T-helper 17 cell (primary cell): ENCODE results near the gene GPR146. TPM values are rescaled to one million over a fixed set of nuclear protein-coding genes. Genes with fewer than 3 reads are reported as not detected.

ENCODE experiments used
- ATAC-seq: fragments of 150-1000 bp; cut with Tn5 transposase; 2 replicates; pipeline ENCODE4 v1.10.0; 2021; ENCODE audit warnings: mild to moderate bottlenecking, moderate library complexity
- DNase-seq, 3 donors: peaks; one replicate each; pipeline versions ENCODE4 v3.0.0 to v3.0.0-alpha.2; 2020 to 2021
- H3K9me3 ChIP-seq: one replicate; pipeline ENCODE4 v1.7.0; 2013; ENCODE audit warnings: low read length, mild to moderate bottlenecking; ENCODE audit not compliant: control insufficient read depth, poor library complexity, severe bottlenecking
- H3K27ac Mint-ChIP-seq: one replicate; pipeline ENCODE4 v1.8.0; 2022; ENCODE audit warnings: mild to moderate bottlenecking, moderate library complexity, mixed read lengths
- H3K27me3 Mint-ChIP-seq: one replicate; pipeline ENCODE4 v1.8.0; 2022; ENCODE audit warnings: mixed read lengths
- H3K36me3 Mint-ChIP-seq: one replicate; pipeline ENCODE4 v1.8.0; 2022; ENCODE audit warnings: low read depth, mixed read lengths
- H3K4me1 Mint-ChIP-seq: one replicate; pipeline ENCODE4 v1.8.0; 2022; ENCODE audit warnings: mild to moderate bottlenecking, mixed read lengths
- H3K4me3 Mint-ChIP-seq: one replicate; pipeline ENCODE4 v1.8.0; 2022; ENCODE audit warnings: mild to moderate bottlenecking, moderate library complexity, mixed read lengths
- total RNA-seq, 4 donors: library from RNA in 2 of 4; stranded (reverse) in 2 of 4; gene quantifications; one replicate each; pipeline ENCODE4 v1.2.3 and lab custom pipeline; 2022 to 2026

The GPR146 gene
- total RNA-seq, 2 donors from 2014 or later, result 17.9 to 22.2 TPM

DNA sequence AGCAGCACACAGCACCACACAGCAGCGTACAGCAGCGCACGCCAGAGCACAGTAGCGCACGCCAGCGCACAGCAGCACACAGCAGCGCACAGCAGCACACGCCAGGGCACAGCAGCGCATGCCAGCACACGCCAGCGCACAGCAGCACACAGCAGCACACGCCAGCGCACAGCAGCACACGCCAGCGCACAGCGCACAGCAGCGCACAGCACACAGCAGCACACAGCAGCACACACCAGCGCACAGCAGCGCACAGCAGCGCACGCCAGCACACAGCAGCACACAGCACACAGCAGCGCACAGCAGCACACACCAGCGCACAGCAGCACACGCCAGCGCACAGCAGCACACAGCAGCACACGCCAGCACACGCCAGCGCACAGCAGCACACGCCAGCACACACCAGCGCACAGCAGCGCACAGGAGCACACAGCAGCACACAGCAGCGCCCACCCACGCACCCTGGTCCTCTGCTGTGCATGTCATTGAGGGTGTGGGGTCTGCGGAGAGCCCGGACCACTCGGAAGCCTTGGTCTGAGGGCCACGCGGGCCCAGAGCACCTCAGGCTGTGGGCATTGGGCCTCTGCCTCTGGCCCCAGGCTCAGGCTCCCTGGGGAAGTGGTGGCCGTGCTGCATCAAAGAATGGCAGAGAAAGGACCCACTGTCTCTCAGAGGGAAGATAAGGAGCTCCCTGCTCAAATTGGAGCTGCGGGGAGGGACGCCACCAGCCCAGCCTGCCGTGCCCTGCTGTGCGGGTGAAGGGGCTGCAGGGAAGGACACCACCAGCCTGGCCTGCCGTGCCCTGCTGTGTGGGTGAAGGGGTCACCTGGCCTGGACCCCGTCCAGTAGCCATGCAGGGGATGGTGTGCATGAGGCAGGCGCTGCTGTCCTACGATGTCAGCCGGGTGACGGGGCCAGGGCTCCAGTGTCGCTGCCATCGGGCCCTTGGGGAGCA lies 27.5 kb upstream of the GPR146 start:
- no peak for ATAC-seq
- no peaks in the 10 kb centered on the region for H3K9me3 ChIP-seq
- no peak overlapping the region for H3K4me3 Mint-ChIP-seq
- H3K27ac Mint-ChIP-seq, result no peak overlapping the region
- H3K4me1 Mint-ChIP-seq, result peaks cover 13% of the 10 kb centered on the region
- DNase-seq, result no peak
- H3K36me3 Mint-ChIP-seq, result no peaks in the 10 kb centered on the region
- no peaks in the 10 kb centered on the region for H3K27me3 Mint-ChIP-seq

DNA sequence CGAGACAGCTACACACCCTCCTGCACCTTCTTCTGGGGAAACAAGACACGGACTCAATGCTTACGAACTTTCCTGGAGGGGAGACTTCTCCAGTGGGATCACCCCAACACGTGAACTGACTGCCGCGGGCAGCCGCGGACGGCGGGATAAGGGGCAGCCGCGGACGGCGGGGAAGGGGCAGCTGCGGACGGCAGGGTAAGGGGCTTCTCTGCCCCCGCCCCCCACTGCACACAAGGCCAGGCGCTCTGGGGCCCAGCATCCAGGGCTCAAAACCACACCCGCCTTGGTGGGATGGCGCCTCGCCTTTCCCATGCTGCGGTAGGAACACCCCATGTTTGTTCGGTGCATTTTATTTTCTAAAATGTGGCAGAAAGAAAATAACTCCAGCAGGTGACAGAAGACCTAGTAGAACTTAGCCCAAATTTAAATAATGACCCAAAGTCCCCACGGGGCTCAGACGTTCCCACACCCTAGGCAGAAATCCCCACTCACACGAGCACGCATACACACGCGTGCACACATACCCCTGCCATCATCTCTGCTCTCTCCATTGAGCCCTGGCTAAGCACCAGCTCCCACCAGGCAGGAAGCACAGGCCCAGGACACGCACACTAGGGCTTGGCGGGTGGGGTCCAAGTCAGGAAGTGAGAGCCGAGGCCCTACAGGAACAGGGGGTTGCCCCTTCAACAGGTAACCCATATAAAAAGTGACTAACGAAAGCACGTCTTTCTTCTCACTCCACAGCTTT lies 26.6 kb upstream of the GPR146 start:
- H3K27ac Mint-ChIP-seq, result peak overlapping the region; percentile 5
- DNase-seq (no peak), ATAC-seq (no peak)
- no peaks in the 10 kb centered on the region for H3K27me3 Mint-ChIP-seq
- no peak overlapping the region for H3K4me3 Mint-ChIP-seq
- H3K36me3 Mint-ChIP-seq, result peaks cover 2% of the 10 kb centered on the region
- H3K4me1 Mint-ChIP-seq, result peaks cover 13% of the 10 kb centered on the region
- H3K9me3 ChIP-seq, result no peaks in the 10 kb centered on the region

DNA sequence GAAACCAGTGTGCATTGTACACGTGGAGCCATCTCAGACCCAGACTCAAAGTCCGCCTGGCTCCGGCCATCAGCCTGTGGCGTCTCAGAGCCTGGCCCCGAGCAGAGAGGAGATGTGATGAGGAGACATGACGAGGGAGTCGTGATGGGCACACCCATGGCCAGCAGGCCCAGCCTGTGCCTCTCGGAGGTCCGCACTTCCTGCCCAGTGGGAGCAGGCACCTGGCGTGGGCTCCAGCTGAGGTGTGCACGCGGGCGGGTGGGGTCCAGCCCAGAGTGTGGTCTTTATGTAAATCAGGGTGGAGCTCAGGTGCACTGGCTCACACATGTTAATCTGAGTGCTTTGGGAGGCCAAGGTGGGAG lies 26.0 kb upstream of the GPR146 start:
- Mint-ChIP-seq H3K27ac (peak overlapping the region; percentile 5), H3K36me3 (peaks cover 2% of the 10 kb centered on the region)

DNA sequence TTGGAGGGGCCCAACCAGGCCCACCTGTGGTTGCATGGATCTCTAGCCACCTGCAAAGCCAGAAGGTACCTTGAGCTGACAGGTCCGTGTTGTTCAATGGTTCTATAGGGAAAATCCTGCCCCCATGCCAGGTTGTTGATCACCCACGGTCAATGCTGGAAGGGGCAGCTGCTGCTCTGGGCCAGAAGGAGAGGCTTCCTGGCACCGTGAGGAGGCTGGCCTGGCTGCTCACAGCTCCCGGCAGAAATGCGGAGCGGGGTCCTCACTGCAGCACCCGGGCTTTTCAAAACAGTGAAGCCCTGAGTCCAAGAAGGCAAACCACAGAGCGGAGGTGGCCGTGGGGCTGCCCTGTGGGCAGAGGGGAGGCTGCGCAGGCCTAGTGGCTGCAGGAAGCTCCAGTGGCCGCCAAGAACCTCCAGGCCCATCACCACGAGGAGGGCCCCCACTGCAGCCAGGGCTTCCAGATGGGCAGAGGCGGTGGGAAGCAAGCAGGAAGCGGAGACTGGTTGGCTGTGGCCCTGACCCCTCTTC lies 25.0 kb upstream of the GPR146 start:
- ATAC-seq (no peak), DNase-seq (no peak)
- no peaks in the 10 kb centered on the region for H3K9me3 ChIP-seq
- Mint-ChIP-seq H3K4me3 (no peak overlapping the region), H3K27ac (no peak overlapping the region), H3K27me3 (no peaks in the 10 kb centered on the region), H3K36me3 (peaks cover 4% of the 10 kb centered on the region), H3K4me1 (peaks cover 9% of the 10 kb centered on the region)

More for the DNA sequence above, 26.0 kb upstream of the GPR146 start:
- H3K27me3 Mint-ChIP-seq, result no peaks in the 10 kb centered on the region
- ATAC-seq (no peak), DNase-seq (no peak)
- no peaks in the 10 kb centered on the region for H3K9me3 ChIP-seq
- H3K4me3 Mint-ChIP-seq, result no peak overlapping the region
- peaks cover 13% of the 10 kb centered on the region for H3K4me1 Mint-ChIP-seq

DNA sequence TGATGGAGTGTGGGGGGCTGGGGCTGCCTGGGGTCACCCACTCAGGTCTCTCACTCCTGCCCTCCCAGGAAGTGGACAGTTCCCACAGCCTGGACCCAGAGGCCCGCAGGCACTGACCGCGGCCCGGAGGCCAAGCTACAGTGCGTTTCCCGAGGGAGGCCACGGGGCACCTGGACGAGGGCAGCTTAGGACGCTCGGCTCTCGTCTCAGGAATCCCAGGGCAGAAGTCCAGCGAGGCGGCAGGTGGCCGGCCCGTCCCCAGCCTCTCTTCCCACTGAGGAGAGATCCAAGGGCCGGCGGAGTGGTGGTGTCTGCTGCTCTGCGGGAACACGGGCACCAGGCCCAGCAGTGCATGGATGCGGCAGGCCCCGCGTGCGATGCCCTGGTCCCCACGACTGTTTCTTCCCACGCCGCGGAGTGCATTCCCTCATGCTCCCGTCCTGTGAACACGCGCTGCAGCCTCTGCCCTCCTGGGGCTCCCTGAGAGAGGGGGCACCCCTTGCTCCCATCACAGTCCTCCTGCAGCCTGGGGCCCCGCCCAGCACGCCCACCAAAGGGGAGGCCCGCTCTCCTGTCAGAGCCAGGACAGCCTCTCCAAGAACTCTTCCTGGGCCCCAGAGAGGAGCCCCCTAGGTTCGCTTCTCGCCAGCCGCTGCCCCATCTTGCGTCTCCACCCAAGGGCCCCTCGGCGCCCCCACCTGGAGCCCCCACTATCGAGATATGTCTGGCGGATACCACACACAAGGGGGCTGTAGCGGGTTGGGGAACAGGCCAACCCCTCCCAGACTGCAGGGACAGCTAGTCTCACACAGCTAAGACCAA lies 24.3 kb upstream of the GPR146 start:
- no peak for DNase-seq
- peaks cover 9% of the 10 kb centered on the region for H3K4me1 Mint-ChIP-seq
- peaks cover 4% of the 10 kb centered on the region for H3K36me3 Mint-ChIP-seq
- H3K27me3 Mint-ChIP-seq, result no peaks in the 10 kb centered on the region
- no peak overlapping the region for H3K27ac Mint-ChIP-seq
- no peak overlapping the region for H3K4me3 Mint-ChIP-seq
- no peaks in the 10 kb centered on the region for H3K9me3 ChIP-seq
- ATAC-seq, result no peak

DNA sequence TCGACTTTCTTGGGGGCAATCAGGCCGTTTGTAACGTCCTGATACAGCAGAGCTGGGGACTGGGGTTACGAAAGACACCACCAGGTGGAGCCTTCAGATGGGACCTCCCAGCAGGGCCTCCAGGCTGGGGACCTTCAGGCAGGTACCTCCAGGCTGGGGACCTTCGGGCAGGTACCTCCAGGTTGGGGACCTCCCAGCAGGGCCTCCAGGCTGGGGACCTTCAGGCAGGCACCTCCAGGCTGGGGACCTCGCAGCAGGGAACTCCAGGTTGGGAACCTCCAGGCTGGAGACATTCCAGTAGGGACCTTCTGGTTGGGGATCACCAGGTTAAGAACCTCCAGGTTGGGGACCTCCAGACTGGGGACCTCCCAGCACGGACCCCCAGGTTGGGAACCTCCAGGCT lies 23.5 kb upstream of the GPR146 start:
- peaks cover 4% of the 10 kb centered on the region for H3K36me3 Mint-ChIP-seq
- H3K4me3 Mint-ChIP-seq, result no peak overlapping the region
- H3K27me3 Mint-ChIP-seq, result no peaks in the 10 kb centered on the region
- H3K27ac Mint-ChIP-seq, result no peak overlapping the region
- DNase-seq (no peak), ATAC-seq (no peak)
- peaks cover 11% of the 10 kb centered on the region for H3K4me1 Mint-ChIP-seq
- H3K9me3 ChIP-seq, result no peaks in the 10 kb centered on the region

DNA sequence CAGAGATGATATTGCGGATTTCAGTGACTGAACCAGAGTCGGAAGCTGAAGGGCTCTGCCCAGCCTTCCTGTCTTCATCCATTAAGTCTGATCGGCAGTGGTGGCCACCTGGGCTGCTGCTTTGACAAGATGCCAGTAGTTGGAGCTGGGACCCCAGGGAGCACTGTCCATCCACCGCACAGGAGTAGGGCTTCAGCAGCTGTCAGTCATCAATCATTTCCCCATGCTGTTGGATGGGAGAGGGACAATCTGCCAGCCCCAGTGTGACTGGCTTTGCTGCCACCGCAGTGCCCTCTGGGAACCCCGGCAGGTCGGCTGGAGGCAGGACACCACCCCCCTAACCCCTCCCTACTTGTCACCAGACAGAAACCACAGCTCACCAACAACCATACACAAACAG lies 23.0 kb upstream of the GPR146 start:
- DNase-seq, result no peak
- no peak for ATAC-seq
- no peak overlapping the region for H3K27ac Mint-ChIP-seq
- peaks cover 4% of the 10 kb centered on the region for H3K36me3 Mint-ChIP-seq
- H3K27me3 Mint-ChIP-seq, result no peaks in the 10 kb centered on the region
- H3K9me3 ChIP-seq, result no peaks in the 10 kb centered on the region
- no peak overlapping the region for H3K4me3 Mint-ChIP-seq
- H3K4me1 Mint-ChIP-seq, result peaks cover 14% of the 10 kb centered on the region

DNA sequence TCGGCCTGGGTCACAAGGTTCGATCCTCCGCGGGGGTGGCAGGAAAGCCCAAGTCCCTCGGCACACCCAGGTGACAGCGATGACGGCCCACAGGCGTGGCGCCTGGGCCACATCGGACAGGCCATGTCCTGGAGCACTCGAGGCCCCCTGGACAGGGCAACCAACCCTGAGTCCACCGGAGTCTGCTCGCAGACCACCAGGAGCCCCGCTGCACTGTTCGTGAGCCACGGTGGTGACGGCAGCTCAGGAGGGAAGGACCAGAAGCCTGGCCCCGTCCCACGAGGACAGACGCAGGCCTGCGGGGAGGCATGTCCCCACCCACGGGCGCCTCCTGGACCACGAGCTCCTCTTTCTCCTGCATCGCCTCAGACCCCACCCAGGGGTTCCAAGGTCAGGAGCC lies 22.4 kb upstream of the GPR146 start:
- Mint-ChIP-seq H3K4me3 (no peak overlapping the region), H3K27me3 (no peaks in the 10 kb centered on the region), H3K27ac (no peak overlapping the region), H3K4me1 (peaks cover 14% of the 10 kb centered on the region), H3K36me3 (peaks cover 4% of the 10 kb centered on the region)
- DNase-seq, result no peak
- no peak for ATAC-seq
- no peaks in the 10 kb centered on the region for H3K9me3 ChIP-seq

DNA sequence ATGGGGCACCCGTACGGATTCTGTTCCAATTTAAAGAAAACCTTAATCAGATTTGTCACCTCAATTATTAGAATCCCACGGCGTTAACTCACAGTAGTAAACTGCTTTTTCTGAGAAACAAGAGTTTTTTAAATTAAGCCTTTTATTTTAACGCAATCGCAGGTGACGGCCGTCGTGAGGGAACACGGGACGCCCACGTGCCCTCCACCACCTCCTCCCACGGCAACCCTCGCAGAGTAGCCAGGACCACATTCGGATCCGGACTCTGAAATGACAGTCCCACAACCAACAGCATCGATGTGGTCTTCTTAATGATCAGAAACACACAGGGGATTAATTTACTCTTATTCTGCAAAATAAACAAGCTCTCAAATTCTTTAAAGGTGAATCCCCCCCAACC lies 22.0 kb upstream of the GPR146 start:
- Mint-ChIP-seq H3K36me3 (peaks cover 4% of the 10 kb centered on the region), H3K27me3 (no peaks in the 10 kb centered on the region), H3K4me3 (no peak overlapping the region), H3K27ac (peak overlapping the region; percentile 83), H3K4me1 (peaks cover 14% of the 10 kb centered on the region)
- no peaks in the 10 kb centered on the region for H3K9me3 ChIP-seq
- DNase-seq, result no peak
- no peak for ATAC-seq

DNA sequence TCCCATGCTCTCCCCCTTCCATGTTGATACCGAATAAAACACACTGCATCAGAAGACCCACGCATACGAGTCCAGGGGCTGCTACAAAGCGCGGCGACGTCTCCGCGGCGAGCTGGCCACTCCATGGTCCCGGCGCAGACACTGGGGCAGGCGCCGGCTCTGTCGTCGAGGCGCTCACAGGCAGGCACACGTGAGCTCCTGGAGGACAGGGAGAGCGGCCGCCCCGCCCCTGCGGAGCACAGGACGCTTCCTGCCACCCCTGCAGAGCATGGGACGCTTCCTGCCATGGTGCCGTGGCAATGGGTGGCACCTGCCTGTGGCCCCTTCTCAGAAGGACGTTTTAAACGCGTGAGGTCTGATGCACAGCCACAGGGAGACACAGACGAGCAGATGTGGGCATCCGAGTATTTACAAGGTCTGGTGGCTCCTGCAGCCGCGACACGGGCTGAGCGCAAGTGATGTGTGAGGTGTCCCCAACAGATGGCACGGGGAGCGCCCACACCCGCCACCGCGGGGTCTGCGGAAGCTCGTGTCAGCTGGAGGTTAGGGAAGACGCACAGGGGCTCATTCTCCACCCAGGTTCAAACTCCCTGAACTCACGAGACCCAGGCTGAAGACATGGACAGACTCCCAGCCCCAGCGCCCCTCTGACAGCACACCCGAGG lies 21.4 kb upstream of the GPR146 start:
- Mint-ChIP-seq H3K36me3 (peaks cover 4% of the 10 kb centered on the region), H3K27ac (peak overlapping the region; percentile 83), H3K4me3 (no peak overlapping the region), H3K4me1 (peaks cover 16% of the 10 kb centered on the region), H3K27me3 (no peaks in the 10 kb centered on the region)
- ATAC-seq, result peak; percentile 39
- H3K9me3 ChIP-seq, result no peaks in the 10 kb centered on the region
- no peak for DNase-seq

DNA sequence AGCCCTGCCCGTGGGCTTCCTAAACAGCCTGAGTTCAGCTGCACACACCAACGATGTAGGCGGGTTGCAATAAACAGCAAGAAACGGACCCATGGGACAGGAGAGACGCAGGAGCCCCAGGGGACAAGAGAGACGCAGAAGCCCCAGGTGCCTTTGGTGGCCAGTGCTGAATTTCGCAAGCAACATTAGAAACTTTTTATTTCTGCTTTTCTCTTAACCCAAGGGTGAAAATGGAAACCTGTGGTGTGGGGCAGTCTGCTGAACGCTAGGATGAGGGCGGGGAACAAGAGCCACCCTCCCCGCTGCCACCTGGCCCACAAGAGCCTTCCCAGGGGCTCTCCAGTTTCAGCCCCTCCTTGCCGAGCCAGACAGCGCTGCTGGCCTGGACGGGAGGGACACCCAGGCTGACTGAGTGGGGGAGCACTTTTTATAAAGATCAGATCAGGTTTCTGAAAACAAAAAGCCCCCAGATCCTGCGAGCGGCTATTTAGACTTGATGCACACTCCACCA lies 20.0 kb upstream of the GPR146 start:
- Mint-ChIP-seq H3K27me3 (no peaks in the 10 kb centered on the region), H3K4me3 (peak overlapping the region; percentile 21), H3K36me3 (peaks cover 4% of the 10 kb centered on the region), H3K4me1 (peaks cover 16% of the 10 kb centered on the region), H3K27ac (no peak overlapping the region)
- H3K9me3 ChIP-seq, result no peaks in the 10 kb centered on the region
- peak; percentile 32 for ATAC-seq
- no peak for DNase-seq
